ENCODE data around the gene SVIL.

GRCh38 chr10:29499993-29500537 is 134.7 kb downstream of the SVIL start:
- TF ChIP-seq POLR2A (IDR thresholded peaks at IDR 0.05) (no peak), CTCF (IDR thresholded peaks at IDR 0.05) (no peak)
